ENCODE measurements around the gene EBLN2.
"Not testable (repeated sequence)": the region's sequence is repeated elsewhere in the genome, so short reads cannot be mapped to it uniquely, and the experiment has no call there.

Gene EBLN2

DNA sequence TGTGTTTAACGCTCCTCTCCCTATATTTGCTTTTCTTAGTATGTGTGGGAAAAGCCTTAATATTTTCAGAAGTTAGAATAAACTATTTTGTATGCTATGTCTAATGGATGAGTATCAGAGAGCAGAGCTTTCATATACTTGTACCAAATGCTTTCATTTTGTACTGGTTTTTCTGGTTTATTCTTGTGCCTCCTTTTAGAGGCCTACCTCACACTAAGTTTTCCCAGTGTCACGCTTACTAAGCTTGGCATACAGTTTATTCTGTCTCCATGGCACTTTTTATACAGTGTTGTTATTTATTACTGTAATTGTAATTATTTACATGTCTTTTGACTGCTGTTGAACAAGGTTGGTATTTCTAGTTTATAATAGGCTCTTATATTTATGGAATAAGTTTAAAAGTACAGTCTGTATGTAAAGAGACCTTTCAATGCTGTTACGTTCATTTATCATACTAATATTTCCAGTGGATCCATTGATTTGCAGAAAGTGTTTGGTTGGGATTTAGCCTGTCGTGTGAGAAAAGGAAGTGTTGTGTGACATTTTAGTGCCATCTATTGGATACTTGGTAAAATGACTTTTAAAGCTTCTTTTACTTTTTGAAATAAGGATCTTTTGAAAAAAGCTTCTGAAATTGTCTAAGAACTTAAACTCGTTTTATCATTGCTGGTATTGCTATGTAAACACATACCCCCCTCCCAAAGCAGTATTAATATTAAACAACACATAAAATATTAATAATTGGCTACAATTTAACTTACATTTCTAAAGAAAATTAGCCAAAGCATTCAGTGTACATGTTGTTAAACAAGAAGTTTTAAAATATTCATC lies 5.2 kb upstream of the EBLN2 start:
- no peak for TF ChIP-seq POLR2A (IDR thresholded peaks at IDR 0.05; ENCODE audit: low read depth, low read length)
- TF ChIP-seq POU2F2 (IDR thresholded peaks at IDR 0.05; ENCODE audit: low read depth, low read length) = no peak
- TF ChIP-seq POLR2AphosphoS5 (IDR thresholded peaks at IDR 0.05; ENCODE audit: low read depth, low read length) = no peak
- no peak for TF ChIP-seq TAF1 (IDR thresholded peaks at IDR 0.05; ENCODE audit: low read depth, low read length)
- TF ChIP-seq PAX5 (IDR thresholded peaks at IDR 0.05; ENCODE audit: insufficient read depth, low read length, severe bottlenecking) = no peak
- no peak for TF ChIP-seq SPI1 (IDR thresholded peaks at IDR 0.05; ENCODE audit: low read depth, low read length)
- DNase-seq (ENCODE audit: insufficient read length, low spot score) (no peak), FAIRE-seq (no peak)

DNA sequence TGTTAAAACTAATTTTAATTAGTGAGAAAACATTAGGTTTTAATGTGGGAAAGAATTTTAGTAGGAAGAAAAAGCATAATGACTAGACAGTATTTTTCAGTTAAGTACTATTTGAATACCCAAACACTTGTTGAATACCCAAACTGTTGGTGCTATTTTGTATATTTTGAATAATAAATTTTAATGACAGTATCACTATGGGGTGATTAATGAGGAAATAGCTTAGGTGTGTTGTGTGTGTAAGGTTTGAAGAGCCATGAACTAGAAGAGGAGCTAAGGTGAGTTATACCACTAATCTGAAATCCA lies 4.7 kb upstream of the EBLN2 start:
- DNase-seq (ENCODE audit: insufficient read length, low spot score) (no peak), FAIRE-seq (no peak)
- TF ChIP-seq TAF1 (IDR thresholded peaks at IDR 0.05; ENCODE audit: low read depth, low read length) (no peak), POLR2A (IDR thresholded peaks at IDR 0.05; ENCODE audit: low read depth, low read length) (no peak), POLR2AphosphoS5 (IDR thresholded peaks at IDR 0.05; ENCODE audit: low read depth, low read length) (no peak), SPI1 (IDR thresholded peaks at IDR 0.05; ENCODE audit: low read depth, low read length) (no peak), POU2F2 (IDR thresholded peaks at IDR 0.05; ENCODE audit: low read depth, low read length) (no peak), PAX5 (IDR thresholded peaks at IDR 0.05; ENCODE audit: insufficient read depth, low read length, severe bottlenecking) (no peak)

DNA sequence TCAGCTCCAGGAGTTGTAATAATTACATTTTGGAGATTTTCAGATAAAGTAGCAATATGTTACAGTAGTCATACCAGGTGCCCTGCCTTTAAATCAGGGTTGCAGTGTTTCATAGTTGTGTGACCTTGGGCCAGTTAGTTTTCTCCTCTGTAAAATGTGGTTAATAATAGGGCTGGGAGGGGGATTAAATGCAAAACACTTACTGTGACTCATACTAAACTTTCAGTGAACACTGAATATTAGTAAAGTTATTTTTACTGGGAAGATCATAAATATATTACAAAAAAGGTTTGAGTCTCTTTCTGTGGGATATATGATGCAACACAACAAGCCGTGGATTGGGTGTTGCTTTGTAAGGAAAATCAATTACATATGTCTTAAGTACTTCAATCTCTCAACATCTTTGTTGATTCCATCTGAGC lies 1.1 kb upstream of the EBLN2 start:
- DNase-seq (ENCODE audit: insufficient read length, low spot score) (no peak), FAIRE-seq (peak; percentile 23)
- no peak for TF ChIP-seq TAF1 (IDR thresholded peaks at IDR 0.05; ENCODE audit: low read depth, low read length)
- no peak for TF ChIP-seq PAX5 (IDR thresholded peaks at IDR 0.05; ENCODE audit: insufficient read depth, low read length, severe bottlenecking)
- no peak for TF ChIP-seq POU2F2 (IDR thresholded peaks at IDR 0.05; ENCODE audit: low read depth, low read length)
- TF ChIP-seq SPI1 (IDR thresholded peaks at IDR 0.05; ENCODE audit: low read depth, low read length) = no peak

DNA sequence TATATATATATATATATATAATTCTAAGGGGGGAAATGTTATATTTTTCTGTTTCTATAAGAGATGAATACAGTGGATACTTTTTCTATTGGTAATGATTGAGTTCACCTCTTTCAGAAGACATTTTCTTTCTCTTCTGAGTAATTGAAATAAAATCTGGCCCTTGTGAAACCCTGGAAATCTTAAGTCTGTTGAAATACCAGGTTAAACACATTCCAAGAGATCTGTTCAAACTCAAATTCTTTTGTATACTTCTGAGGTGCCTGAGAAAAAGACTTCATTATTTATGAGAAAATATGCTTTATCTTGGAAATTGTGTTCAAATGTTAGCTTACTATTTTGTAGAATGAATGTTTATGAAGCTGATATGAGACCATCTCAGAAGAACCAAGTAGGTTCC lies 4.8 kb downstream of the EBLN2 start:
- not testable (repeated sequence) for FAIRE-seq; DNase-seq (ENCODE audit: insufficient read length, low spot score)

DNA sequence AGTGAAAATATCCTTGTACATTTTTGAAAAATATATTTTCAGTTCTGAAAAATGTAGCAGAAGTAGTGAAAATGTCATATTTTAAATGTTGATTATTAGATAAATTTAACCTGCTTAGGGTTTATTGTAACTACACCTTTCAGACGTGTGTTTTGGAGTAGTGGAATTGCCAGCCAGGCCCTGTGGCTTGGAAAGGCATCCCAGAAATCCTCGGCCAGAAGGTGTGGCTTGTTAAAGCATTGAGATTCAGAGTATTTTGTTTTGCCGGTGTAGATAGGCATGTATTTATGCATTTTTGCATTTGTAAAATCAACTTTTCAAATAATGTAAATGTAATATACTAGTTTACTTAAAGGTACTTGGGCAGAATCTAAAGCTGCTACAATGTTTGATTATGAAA lies 7.0 kb downstream of the EBLN2 start:
- DNase-seq (ENCODE audit: insufficient read length, low spot score) (no peak), FAIRE-seq (no peak)
- TF ChIP-seq POU2F2 (IDR thresholded peaks at IDR 0.05; ENCODE audit: low read depth, low read length) (no peak), POLR2AphosphoS5 (IDR thresholded peaks at IDR 0.05; ENCODE audit: low read depth, low read length) (no peak), PAX5 (IDR thresholded peaks at IDR 0.05; ENCODE audit: insufficient read depth, low read length, severe bottlenecking) (no peak), SPI1 (IDR thresholded peaks at IDR 0.05; ENCODE audit: low read depth, low read length) (no peak), POLR2A (IDR thresholded peaks at IDR 0.05; ENCODE audit: low read depth, low read length) (no peak), TAF1 (IDR thresholded peaks at IDR 0.05; ENCODE audit: low read depth, low read length) (no peak)

DNA sequence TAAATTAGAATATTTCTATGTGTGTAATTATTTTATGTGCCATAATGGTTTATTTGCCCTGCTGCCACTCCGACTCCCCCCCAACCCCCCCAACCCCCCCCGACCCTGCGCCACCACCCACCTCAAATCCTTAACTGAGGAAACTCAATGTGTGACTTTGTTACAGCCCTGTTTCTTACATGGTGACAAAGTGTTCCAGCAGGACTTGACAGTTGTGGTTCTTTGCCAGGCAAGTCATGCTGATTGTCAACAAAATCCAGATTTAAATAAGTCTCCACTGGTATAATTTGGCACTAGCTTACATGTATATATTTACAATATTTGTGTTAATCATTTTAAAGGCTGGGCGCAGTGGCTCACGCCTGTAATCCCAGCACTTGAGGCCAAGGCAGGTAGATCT lies 7.7 kb downstream of the EBLN2 start:
- FAIRE-seq (no peak), DNase-seq (ENCODE audit: insufficient read length, low spot score) (no peak)
- TF ChIP-seq POLR2AphosphoS5 (IDR thresholded peaks at IDR 0.05; ENCODE audit: low read depth, low read length) (no peak), TAF1 (IDR thresholded peaks at IDR 0.05; ENCODE audit: low read depth, low read length) (no peak), POLR2A (IDR thresholded peaks at IDR 0.05; ENCODE audit: low read depth, low read length) (no peak), PAX5 (IDR thresholded peaks at IDR 0.05; ENCODE audit: insufficient read depth, low read length, severe bottlenecking) (no peak)

DNA sequence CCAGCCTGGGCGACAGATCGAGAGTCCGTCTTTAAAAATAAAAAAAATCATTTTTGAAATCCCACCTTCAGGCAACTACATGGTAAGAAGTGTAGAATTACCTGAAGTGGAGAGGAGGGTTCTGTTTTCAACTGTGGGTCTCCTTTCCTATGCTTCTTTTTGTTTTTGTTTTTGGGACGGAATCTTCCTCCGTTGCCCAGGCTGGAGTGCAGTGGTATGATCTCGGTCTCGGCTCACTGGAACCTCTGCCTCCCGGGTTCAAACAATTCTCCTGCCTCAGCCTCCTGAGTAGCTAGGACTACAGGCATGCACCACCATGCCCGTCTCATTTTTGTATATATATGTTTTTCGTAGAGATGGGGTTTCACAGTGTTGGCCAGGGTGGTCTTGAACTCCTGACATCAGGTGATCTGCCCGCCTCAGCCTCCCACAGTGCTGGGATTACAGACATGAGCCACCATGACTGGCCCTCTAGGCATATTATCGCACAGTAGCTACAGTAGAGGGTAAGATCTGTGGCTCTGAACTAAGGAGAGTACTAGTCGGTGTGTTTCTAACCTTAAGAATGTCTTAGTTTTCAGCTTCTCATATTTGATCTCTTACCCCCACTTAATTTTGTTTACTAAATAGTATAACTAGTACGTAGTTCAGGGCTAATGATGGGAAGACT lies 8.5 kb downstream of the EBLN2 start:
- no peak for FAIRE-seq
- TF ChIP-seq SPI1 (IDR thresholded peaks at IDR 0.05; ENCODE audit: low read depth, low read length) (no peak), TAF1 (IDR thresholded peaks at IDR 0.05; ENCODE audit: low read depth, low read length) (no peak), POU2F2 (IDR thresholded peaks at IDR 0.05; ENCODE audit: low read depth, low read length) (no peak), PAX5 (IDR thresholded peaks at IDR 0.05; ENCODE audit: insufficient read depth, low read length, severe bottlenecking) (no peak), POLR2A (IDR thresholded peaks at IDR 0.05; ENCODE audit: low read depth, low read length) (no peak), POLR2AphosphoS5 (IDR thresholded peaks at IDR 0.05; ENCODE audit: low read depth, low read length) (no peak)

DNA sequence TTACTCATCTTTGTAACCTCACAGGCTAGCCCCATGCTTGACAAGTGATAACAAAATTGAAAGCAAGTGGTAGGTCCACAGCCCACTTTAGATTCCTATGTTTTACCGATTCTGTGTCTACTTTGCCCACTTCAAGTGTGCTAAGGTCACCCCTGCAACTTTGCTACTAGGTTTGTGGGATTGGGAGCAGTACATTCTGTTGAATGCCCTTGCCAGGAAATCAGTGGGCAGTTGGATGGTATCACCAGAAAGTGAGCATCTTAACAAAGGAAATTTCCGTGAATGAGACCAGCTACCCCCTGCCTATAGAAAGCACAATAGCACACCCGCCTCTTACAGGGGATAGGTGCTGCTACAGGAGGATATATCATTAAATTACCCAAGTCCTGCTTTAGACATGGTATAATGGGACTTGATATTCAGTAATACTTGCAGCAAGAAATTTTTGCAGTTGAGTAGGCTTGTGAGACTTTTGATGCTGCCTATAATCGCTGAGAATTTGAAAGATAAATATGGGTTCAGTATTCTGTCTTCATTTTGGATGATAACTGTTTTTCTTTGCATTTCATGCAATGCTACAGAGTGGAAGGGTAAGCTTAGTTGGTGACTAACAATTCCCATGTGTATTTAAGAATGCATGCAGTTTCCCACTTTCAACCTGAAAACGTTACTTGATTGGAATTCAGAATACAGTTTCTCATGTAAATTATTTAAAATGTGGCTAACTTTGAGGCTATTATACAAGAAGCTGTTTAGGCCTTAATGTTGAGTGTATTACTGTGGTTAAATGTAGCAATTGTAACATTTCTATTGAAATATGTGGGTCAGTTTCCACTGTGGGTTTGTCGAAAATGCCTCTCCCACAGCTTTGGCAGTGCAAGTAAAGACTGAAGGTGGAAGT lies 9.5 kb downstream of the EBLN2 start:
- FAIRE-seq (peak; percentile 43), DNase-seq (ENCODE audit: insufficient read length, low spot score) (no peak)
- TF ChIP-seq TAF1 (IDR thresholded peaks at IDR 0.05; ENCODE audit: low read depth, low read length) = no peak
- TF ChIP-seq POU2F2 (IDR thresholded peaks at IDR 0.05; ENCODE audit: low read depth, low read length) = no peak
- TF ChIP-seq SPI1 (IDR thresholded peaks at IDR 0.05; ENCODE audit: low read depth, low read length) = no peak
- no peak for TF ChIP-seq PAX5 (IDR thresholded peaks at IDR 0.05; ENCODE audit: insufficient read depth, low read length, severe bottlenecking)
- no peak for TF ChIP-seq POLR2AphosphoS5 (IDR thresholded peaks at IDR 0.05; ENCODE audit: low read depth, low read length)
- no peak for TF ChIP-seq POLR2A (IDR thresholded peaks at IDR 0.05; ENCODE audit: low read depth, low read length)

More for the DNA sequence above, 8.5 kb downstream of the EBLN2 start:
- no peak for DNase-seq (ENCODE audit: insufficient read length, low spot score)

DNA sequence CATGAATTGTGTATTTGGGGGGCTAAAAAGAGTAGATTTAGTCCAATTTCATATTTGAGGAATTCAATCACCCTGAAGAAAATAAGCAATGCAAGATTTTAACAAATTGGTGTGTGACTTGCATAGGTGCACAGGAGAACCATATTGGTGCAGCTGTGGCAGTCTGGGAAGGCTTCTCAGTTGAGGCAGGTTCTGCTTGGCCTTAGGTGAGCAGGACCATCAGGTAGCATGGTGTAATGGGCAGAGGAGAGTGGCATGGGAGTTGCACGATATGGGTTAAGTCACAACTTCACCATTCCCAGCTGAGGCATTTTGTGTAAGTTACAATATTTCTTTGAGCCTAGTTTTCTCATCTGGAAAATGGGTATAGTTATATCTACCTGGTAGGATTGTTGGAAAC lies 10.5 kb downstream of the EBLN2 start:
- FAIRE-seq = peak; percentile 82
- DNase-seq (ENCODE audit: insufficient read length, low spot score) = no peak
- TF ChIP-seq TAF1 (IDR thresholded peaks at IDR 0.05; ENCODE audit: low read depth, low read length) (no peak), POLR2AphosphoS5 (IDR thresholded peaks at IDR 0.05; ENCODE audit: low read depth, low read length) (no peak), POLR2A (IDR thresholded peaks at IDR 0.05; ENCODE audit: low read depth, low read length) (no peak), PAX5 (IDR thresholded peaks at IDR 0.05; ENCODE audit: insufficient read depth, low read length, severe bottlenecking) (no peak), SPI1 (IDR thresholded peaks at IDR 0.05; ENCODE audit: low read depth, low read length) (no peak), POU2F2 (IDR thresholded peaks at IDR 0.05; ENCODE audit: low read depth, low read length) (no peak)

Data from GM12891 (cell line).